Measurements from ENCODE around the gene PRPF40B. TPM values are rescaled to one million over a fixed set of nuclear protein-coding genes. Genes with fewer than 3 reads are reported as not detected.
A peak's percentile ranks its signal among the peaks of the same experiment; 100 is the strongest.

The PRPF40B gene
- total and polyA plus RNA-seq, 2 of the 13 experiments (the other 11 are each of a cell fraction or from before 2014, with no cell fraction given), result 5.0 to 7.8 TPM

DNA sequence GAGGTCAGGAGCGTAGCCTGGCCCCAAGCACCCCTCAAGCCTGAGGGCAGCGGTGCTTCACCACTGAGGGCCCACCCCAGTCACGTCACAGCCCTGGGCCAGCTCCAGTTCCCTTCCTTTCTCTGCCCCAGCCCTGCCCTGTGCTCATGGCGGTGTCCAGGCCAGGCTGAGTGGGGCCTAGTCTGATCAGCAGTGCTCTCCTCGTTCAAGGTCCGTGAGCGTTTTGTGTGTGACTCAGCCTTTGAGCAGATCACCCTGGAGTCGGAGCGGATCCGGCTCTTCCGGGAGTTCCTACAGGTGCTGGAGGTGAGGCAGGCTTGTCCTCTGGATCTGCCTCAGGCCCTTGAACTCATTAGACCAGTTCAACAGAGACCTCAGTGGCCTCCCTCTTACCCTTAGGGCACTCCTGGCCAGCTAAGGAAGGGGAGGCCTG is 19.0 kb downstream of the PRPF40B start (continued):
- TF ChIP-seq ZNF556 (CRISPR knock-in tag; IDR thresholded peaks at IDR 0.05; ENCODE audit: borderline replicate concordance), result no peak
- TF ChIP-seq, protein P1, sequence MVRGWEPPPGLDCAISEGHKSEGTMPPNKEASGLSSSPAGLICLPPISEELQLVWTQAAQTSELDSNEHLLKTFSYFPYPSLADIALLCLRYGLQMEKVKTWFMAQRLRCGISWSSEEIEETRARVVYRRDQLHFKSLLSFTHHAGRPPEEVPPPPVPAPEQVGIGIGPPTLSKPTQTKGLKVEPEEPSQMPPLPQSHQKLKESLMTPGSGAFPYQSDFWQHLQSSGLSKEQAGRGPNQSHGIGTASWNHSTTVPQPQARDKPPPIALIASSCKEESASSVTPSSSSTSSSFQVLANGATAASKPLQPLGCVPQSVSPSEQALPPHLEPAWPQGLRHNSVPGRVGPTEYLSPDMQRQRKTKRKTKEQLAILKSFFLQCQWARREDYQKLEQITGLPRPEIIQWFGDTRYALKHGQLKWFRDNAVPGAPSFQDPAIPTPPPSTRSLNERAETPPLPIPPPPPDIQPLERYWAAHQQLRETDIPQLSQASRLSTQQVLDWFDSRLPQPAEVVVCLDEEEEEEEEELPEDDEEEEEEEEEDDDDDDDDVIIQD (CRISPR knock-in tag; IDR thresholded peaks at IDR 0.05; ENCODE audit: low read depth), result peak; percentile 75; the same call in 1 of the 2 replicates
- TF ChIP-seq MBNL3 (CRISPR knock-in tag; conservative IDR thresholded peaks at IDR 0.05), result no peak
- TF ChIP-seq, protein P2, sequence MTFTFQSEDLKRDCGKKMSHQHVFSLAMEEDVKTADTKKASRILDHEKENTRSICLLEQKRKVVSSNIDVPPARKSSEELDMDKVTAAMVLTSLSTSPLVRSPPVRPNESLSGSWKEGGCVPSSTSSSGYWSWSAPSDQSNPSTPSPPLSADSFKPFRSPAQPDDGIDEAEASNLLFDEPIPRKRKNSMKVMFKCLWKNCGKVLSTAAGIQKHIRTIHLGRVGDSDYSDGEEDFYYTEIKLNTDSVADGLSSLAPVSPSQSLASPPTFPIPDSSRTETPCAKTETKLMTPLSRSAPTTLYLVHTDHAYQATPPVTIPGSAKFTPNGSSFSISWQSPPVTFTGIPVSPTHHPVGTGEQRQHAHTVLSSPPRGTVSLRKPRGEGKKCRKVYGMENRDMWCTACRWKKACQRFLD (CRISPR knock-in tag; IDR thresholded peaks at IDR 0.05; ENCODE audit: borderline replicate concordance), result no peak
- TF ChIP-seq CREB1 (IDR thresholded peaks at IDR 0.05), result 0 out of 2 replicates have a peak, but pooled peaks have one; percentile 9
- TF ChIP-seq CREB1 (CRISPR knock-in tag; IDR thresholded peaks at IDR 0.05), result no peak
- TF ChIP-seq LBX2 (CRISPR knock-in tag; IDR thresholded peaks at IDR 0.05; ENCODE audit: borderline replicate concordance), result no peak
- no peak for TF ChIP-seq ZNF350 (CRISPR knock-in tag; IDR thresholded peaks at IDR 0.05; ENCODE audit: borderline replicate concordance, low read depth)
- TF ChIP-seq POLR2G (IDR thresholded peaks at IDR 0.05; ENCODE audit: low read depth, low read length), result peak; percentile 83
- TF ChIP-seq AGO1 (IDR thresholded peaks at IDR 0.05; ENCODE audit: low read depth, low read length, poor library complexity, severe bottlenecking), result peak; percentile 27
- TF ChIP-seq ZHX2 (IDR thresholded peaks at IDR 0.05; ENCODE audit: low read depth), result peak; percentile 16; the same call in 1 of the 2 replicates
- TF ChIP-seq ZHX2 (CRISPR knock-in tag; IDR thresholded peaks at IDR 0.05; ENCODE audit: borderline replicate concordance), result no peak
- no peak for TF ChIP-seq ARHGAP35 (CRISPR knock-in tag; IDR thresholded peaks at IDR 0.05; ENCODE audit: borderline replicate concordance)
- TF ChIP-seq CHD4 (IDR thresholded peaks at IDR 0.05; ENCODE audit: borderline replicate concordance, low read length), result no peak
- no peak for TF ChIP-seq NR1H2 (CRISPR knock-in tag; IDR thresholded peaks at IDR 0.05; ENCODE audit: borderline replicate concordance, low read depth)
- TF ChIP-seq GLI4 (CRISPR knock-in tag; IDR thresholded peaks at IDR 0.05; ENCODE audit: borderline replicate concordance), result no peak
- TF ChIP-seq SALL1 (CRISPR knock-in tag; IDR thresholded peaks at IDR 0.05), result peak; percentile 75
- TF ChIP-seq ZNF512B (CRISPR knock-in tag; IDR thresholded peaks at IDR 0.05; ENCODE audit: borderline replicate concordance), result no peak

Measured in HepG2 (cell line).